Left lung (tissue), 10 donors: ENCODE measurements around the gene CNTN5. TPM values are rescaled to one million over a fixed set of nuclear protein-coding genes. Genes with fewer than 3 reads are reported as not detected.

Experiments used
- ATAC-seq: fragments of 200-7000 bp; cut with Tn5 transposase; one replicate; pipeline ENCODE4 v1.9.1; 2020; ENCODE audit warnings: moderate library complexity
- DNase-seq, 4 donors: peaks; one replicate each; pipeline ENCODE4 v3.0.0-alpha.2; 2013 to 2020
- H3K27ac ChIP-seq, 2 donors: fragments of 200-600 bp; sonication (generic) in 1 of 2; one replicate each; pipeline versions ENCODE4 v1.5.0 to v1.8.0; 2020 to 2021
- H3K27me3 ChIP-seq, 2 donors: fragments of 200-600 bp; sonication (generic) in 1 of 2; one replicate each; pipeline versions ENCODE4 v1.5.0 to v1.8.0; 2020 to 2021
- H3K36me3 ChIP-seq, 2 donors: fragments of 200-600 bp; sonication (generic) in 1 of 2; one replicate each; pipeline versions ENCODE4 v1.5.0 to v1.8.0; 2020 to 2021
- H3K4me1 ChIP-seq, 2 donors: fragments of 200-600 bp; one replicate each; pipeline ENCODE4 v1.8.0; 2021
- H3K4me3 ChIP-seq, 2 donors: fragments of 200-600 bp; sonication (generic) in 1 of 2; one replicate each; pipeline versions ENCODE4 v1.5.0 to v1.8.0; 2020 to 2021; ENCODE audit warnings: mild to moderate bottlenecking in 1 of 2
- H3K9me3 ChIP-seq, 2 donors: fragments of 200-600 bp; sonication (generic) in 1 of 2; one replicate each; pipeline versions ENCODE4 v1.5.0 to v1.8.0; 2020 to 2021
- CTCF ChIP-seq, 2 donors: fragments of 200-600 bp; sonication (generic) in 1 of 2; IDR thresholded peaks; one replicate each; pipeline versions ENCODE4 v1.5.0 to v1.8.0; 2021; ENCODE audit warnings: antibody characterized with exemption in 2 of 2
- intact Hi-C, 2 donors: fragments of 100-400 bp; cut with DNase I; formaldehyde crosslinking; loops; one replicate each; pipeline versions ENCODE4 v1.11.2 to v1.14.2; 2022
- polyA plus RNA-seq, 6 donors: library from polyadenylated mRNA; unstranded; fragments of 120-200 nt; gene quantifications; one replicate each; pipeline ENCODE4 v1.2.1, GENCODE V29; 2013; ENCODE audit not compliant: insufficient read length in 6 of 6
- total RNA-seq, 2 donors: library from RNA; stranded (reverse); fragmentation: NEBNext Ultra II Directional; extraction: Animal tissue kit (Norgen Biotek cat#: 25700); gene quantifications; one replicate each; pipeline ENCODE4 v1.2.1, GENCODE V29; 2021
- donor health status: DM: no; HTN: yes; CAD: no.
- donor health status: DM: no; HTN: no; CAD: no.

Gene CNTN5
- total and polyA plus RNA-seq, 8 donors: 0.08 to 0.34 (median 0.24) TPM; not detected in 1

GRCh38 chr11:100003985-100004384, 983.2 kb downstream of the CNTN5 start:
- Histone ChIP-seq H3K27ac (no peak overlapping the region), H3K36me3 (no peaks in the 10 kb centered on the region), H3K4me3 (no peak overlapping the region), H3K9me3 (peaks cover 0 to 8% of the 10 kb centered on the region in 2 donors), H3K4me1 (no peaks in the 10 kb centered on the region), H3K27me3 (no peaks in the 10 kb centered on the region)
- DNase-seq (no peak), ATAC-seq (no peak)
- intact Hi-C loops: no loop called here
- no peak for TF ChIP-seq CTCF (IDR thresholded peaks at IDR 0.05)

- no peak overlapping the region for H3K27ac ChIP-seq
- H3K9me3 ChIP-seq: peaks cover 0 to 8% of the 10 kb centered on the region in 2 donors
- no peak overlapping the region for H3K4me3 ChIP-seq
- no peaks in the 10 kb centered on the region for H3K27me3 ChIP-seq
- DNase-seq: no peak
- intact Hi-C loops: no loop called here
- H3K4me1 ChIP-seq: no peaks in the 10 kb centered on the region
- no peaks in the 10 kb centered on the region for H3K36me3 ChIP-seq
- ATAC-seq: peak; percentile 41
- no peak for TF ChIP-seq CTCF (IDR thresholded peaks at IDR 0.05)
These were observed 983.8 kb downstream of the CNTN5 start for GRCh38 chr11:100004541-100004940.

GRCh38 chr11:100008417-100008816, 987.7 kb downstream of the CNTN5 start:
- intact Hi-C loops: no loop called here
- no peak overlapping the region for H3K4me3 ChIP-seq
- no peaks in the 10 kb centered on the region for H3K27me3 ChIP-seq
- DNase-seq (no peak), ATAC-seq (no peak)
- no peaks in the 10 kb centered on the region for H3K4me1 ChIP-seq
- no peak overlapping the region for H3K27ac ChIP-seq
- TF ChIP-seq CTCF (IDR thresholded peaks at IDR 0.05): no peak
- peaks cover 0 to 4% of the 10 kb centered on the region in 2 donors for H3K9me3 ChIP-seq
- no peaks in the 10 kb centered on the region for H3K36me3 ChIP-seq

GRCh38 chr11:100009728-100010127, 989.0 kb downstream of the CNTN5 start:
- Histone ChIP-seq H3K9me3 (peaks cover 0 to 4% of the 10 kb centered on the region in 2 donors), H3K4me1 (no peaks in the 10 kb centered on the region), H3K36me3 (no peaks in the 10 kb centered on the region), H3K4me3 (no peak overlapping the region), H3K27me3 (no peaks in the 10 kb centered on the region), H3K27ac (no peak overlapping the region)
- ATAC-seq: no peak
- intact Hi-C loops: no loop called here
- no peak for TF ChIP-seq CTCF (IDR thresholded peaks at IDR 0.05)
- DNase-seq: no peak

- Histone ChIP-seq H3K9me3 (peaks cover 0 to 4% of the 10 kb centered on the region in 2 donors), H3K27me3 (no peaks in the 10 kb centered on the region), H3K36me3 (no peaks in the 10 kb centered on the region), H3K4me3 (no peak overlapping the region), H3K27ac (no peak overlapping the region), H3K4me1 (no peaks in the 10 kb centered on the region)
- ATAC-seq (no peak), DNase-seq (no peak)
- intact Hi-C loops: no loop called here
- no peak for TF ChIP-seq CTCF (IDR thresholded peaks at IDR 0.05)
These were observed 989.6 kb downstream of the CNTN5 start for GRCh38 chr11:100010393-100010792.
